CD4-positive, alpha-beta T cell treated with Interleukin-12 subunit alpha and Interleukin-12 subunit beta, for 1 hour (primary cell): ENCODE data around the gene ZHX3.
"Not testable (repeated sequence)": the region's sequence is repeated elsewhere in the genome, so short reads cannot be mapped to it uniquely, and the experiment has no call there.

ENCODE experiments used
- DNase-seq: peaks from one replicate; pipeline ENCODE4 v3.0.0-alpha.2; 2020

The ZHX3 gene

DNA sequence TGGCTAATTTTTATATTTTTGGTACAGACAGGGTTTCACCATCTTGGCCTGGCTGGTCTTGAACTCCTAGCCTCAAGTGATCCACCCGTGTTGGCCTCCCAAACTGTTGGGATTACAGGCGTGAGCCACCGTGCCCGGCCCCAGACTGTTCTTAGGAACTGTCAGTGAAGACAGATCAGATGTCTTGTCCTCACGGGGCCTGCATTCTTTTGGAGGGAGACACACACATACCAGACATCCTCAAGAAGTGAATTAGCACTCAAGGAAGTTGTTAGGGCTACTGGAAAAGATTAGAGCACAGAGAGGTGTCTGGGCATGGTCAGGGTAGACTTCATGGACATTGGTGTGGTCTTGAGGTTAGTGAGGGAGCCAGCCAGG, 12.8 kb upstream of the ZHX3 start:
- DNase-seq: no peak

DNA sequence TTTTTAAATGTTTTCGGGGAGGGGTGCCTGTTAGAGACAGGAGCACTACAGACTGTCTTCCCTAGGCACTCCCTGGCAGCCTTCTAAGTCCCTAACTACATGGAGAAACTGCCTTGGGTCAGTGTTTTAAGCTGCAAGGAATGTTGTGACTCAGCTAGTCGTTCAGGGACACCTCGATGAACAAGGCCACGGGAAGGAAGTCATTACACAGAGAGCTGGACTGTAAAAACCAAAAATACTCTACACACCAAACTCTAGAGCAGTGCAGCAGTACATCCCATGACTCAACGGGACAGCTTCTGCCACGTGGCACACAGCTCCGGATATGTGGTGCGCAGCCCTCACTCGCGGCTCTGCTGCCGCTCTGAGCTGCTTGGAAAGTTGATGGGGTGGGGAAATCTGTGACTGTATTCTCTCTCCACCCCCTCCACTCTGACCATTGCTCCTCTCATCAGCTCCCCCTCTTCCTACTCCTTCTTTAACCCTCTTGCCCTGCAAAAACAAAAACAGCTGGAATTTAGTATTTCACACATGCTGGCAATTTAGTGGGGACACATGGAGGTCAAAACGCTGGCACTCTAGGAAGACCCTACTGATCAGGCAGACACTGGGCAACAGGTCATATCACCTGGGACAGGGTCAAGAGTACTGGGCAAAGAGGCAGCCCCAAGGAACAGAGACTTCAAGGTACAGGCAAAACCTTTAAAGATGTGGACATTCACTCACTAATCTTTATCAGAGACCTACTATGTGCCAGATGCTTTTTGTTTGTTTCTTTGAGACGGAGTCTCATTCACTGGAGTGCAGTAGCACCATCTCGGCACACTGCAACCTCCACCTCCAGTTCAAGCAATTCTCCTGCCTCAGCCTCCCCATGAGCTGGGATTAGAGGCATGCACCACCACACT, 12.2 kb upstream of the ZHX3 start:
- peak; percentile 41 for DNase-seq

DNA sequence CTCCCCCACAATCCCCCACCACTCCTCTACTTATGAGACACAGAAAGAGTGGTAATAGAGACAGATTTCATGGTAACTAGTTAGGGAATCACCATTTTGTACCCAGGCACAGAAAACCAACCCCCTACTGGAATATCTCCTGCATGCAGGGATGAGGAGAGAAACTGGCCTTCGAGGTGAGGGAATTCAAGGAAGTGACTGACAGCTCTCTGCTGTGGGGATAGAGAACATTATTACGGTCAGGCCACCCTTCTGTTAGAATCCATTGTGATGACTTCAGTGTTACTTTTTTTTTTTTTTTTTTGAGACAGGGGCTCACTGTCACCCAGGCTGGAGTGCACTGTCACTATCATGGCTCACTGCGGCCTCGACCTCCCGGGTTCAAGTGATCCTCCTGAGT, 9.6 kb upstream of the ZHX3 start:
- DNase-seq: no peak

DNA sequence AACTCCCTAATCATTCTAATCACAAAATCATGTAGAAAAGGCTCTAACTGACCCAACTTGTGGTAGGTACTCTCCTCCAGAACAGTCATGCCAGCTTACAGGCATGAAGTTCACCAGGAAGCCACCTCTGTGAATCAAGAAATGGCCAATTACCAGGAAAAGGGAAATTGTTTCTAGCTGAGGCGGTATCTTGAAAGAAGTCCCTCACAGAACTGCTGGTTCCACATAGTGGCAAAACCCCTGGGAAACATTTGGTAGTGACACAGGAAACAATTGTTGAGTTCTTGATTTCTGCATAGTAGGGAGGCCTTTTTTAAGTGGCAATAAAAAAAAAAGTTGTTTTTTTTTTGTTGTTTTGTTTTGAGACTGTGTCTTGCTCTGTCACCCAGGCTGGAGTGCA, 3.4 kb upstream of the ZHX3 start:
- DNase-seq: no peak

DNA sequence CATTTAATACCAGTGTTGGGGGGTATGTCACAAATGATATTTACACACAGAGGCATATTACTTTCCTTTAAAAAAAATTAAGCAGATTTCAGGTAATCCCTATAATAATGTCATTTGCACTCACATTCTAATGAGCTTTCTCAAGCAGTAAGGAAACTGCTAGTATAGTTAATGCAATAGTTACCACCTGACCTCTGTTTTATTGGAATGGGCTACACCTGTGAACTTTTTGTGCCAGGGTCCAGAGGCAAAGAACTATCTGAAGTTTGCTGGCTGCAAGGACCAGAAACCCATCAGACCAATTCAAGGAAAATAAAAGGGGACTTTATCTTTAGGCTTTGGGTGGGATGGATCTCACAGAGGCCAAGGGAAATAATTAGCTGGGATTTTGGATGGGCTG, 2.9 kb upstream of the ZHX3 start:
- no peak for DNase-seq

DNA sequence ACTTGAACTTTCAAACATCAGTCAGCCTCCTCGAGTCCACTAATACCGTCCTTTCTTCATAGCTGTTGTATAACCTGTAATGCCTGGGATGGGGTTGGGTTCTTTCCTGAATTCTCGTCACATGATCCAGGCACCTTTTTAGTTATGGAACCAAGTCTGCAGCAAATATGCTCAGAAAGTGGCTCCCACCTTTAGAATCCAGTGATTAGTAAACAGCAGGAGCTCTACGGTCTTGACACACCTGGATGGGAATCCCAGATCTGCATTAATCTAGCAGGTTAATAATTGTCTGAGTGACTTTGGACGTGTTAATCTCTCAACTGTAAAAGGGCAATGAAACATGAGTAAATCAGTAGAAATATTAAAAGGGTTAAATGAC, 729 bp upstream of the ZHX3 start:
- no peak for DNase-seq

DNA sequence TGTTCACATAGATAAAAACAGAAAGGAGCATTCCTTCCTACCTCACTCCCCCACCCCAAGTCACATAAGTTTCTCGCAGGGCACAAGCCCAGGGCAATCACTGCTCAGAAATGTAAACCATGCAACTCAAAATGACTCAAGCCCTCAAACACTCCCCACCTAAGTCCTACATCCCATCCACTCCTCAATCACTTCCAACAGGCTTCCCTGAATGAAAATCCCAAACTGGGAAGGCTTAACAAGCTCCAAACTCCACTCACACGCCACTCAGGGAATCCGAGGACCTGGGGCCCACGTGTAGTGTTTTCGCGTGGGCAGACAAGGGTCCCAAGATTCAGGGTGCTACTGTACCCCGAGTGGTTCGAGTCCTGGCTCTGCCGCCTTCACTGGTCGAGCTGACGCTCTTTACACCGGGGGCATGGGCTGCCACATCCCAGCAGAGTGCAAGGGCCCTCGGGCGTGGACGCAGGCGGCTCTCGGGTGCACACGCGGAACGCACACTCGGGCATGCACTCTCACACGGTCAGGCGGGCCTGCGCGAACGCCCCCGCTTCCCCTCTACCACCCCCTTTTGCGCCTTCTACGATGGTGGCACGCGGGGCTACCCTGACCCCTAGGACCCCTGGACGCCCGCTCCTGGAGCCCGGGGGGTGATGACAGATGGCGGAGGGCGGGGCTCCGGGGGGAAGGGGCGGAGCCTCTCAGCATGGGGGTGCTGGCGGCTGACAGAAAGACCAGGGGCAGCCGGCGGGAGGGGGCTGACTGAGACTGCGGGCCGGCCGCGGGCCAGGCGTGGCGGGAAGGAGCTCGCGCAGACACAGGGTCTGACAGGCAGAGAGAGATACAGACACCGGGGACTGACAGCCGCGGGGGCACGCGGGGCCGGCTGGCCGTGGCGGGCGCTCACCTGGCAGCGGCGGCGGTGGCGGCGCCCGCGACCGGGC, 657 bp downstream of the ZHX3 start:
- DNase-seq: peak; percentile 82

DNA sequence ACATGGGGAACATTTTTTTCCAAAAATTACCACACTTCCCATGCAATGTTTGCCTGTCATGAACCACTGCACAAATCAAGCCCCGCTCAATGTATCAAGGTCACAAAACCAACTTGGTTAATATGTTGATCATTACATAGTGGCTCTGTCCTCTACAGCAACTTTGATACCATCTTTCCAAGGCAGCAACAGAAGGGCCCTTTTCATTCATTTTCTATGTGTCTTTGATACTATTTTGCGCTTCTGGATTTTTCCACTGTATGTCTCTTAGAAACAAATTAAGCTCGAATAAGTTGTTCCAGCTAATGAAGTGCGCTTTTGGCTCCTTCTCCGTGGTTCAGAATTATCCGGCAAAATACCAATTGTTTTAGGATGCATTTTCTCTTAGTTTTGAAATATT, 1.5 kb downstream of the ZHX3 start:
- no peak for DNase-seq

DNA sequence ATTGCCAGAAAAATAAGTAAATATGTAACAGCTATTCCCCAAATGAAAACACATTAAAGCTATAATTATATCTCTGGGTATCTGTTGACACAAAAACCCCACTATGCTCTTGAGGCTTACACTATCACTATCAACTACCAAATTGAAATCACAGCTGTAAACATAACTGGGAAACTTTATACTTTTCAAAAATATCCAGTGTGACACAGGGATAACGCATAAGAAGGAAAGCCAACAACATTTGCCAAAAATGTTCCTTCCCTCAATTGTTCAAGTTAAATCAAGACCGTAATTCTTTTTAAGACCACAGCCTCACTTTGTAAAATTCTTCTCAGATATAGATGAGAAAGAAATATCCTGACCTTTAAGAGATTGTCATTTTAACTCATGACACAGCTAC, 3.1 kb downstream of the ZHX3 start:
- DNase-seq: no peak

DNA sequence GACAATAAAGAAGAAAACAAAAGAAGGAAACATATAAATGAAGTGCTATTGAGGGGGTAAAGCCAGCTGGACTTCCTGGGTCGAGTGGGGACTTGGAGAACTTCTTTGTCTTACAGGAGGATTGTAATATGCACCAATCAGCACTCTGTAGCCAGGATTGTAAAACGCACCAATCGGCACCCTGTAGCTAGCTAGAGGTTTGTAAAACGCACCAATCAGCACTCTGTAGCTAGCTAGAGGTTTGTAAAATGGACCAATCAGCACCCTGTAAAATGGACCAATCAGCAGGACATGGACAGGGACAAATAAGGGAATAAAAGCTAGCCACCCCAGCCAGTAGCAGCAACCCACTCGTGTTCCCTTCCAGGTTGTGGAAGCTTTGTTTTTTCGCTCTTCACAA, 5.5 kb downstream of the ZHX3 start:
- DNase-seq: not testable (repeated sequence)

DNA sequence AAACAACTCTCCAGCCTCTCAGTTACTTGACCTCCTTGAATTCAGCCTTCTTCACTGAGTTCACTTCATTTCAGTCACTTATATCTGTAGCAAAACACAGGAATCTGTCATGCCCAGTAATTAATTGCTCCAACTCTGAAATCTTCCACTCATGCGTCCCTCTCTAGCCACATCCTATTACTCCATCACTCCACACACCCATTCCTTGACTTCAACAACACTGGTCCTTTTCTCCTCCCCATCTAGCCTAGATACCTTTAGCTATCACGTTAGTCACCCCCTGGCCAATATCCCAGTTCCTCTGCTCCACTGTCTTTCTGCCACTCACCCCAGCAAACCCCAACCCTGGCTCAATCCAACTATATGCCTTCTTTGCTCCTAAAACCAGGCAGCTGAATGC, 7.7 kb downstream of the ZHX3 start:
- DNase-seq: no peak

DNA sequence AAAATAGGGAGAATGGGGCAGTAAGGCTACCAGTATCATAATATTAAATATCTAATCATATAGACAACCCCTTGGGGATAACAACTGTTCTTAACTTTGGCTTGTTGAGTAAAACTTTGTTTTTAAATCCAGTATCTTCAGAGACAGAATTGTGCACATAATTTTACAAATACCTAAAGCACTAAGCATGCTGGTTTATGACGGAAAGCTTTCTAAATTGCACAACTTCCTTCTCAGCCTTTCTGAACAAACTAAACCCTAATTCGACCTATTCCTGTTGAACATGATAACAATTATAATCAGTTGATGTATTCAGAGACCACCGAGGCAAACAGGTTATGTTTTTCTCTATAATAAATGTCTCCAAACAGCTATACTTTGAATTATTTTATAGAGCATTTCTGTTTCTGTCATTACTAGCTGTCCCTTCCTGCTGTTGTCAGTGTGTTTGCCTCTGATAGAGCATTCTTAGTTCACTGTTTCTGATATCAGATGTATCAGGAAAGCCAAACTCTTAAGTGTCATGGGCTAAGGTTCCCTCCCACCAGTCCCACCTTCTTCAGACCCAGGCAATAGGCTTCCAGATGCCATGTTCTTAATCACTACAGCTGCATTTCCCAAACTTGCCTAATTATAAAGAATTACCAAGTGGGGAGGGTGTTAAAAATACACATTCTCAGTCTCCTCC, 8.7 kb downstream of the ZHX3 start:
- no peak for DNase-seq

DNA sequence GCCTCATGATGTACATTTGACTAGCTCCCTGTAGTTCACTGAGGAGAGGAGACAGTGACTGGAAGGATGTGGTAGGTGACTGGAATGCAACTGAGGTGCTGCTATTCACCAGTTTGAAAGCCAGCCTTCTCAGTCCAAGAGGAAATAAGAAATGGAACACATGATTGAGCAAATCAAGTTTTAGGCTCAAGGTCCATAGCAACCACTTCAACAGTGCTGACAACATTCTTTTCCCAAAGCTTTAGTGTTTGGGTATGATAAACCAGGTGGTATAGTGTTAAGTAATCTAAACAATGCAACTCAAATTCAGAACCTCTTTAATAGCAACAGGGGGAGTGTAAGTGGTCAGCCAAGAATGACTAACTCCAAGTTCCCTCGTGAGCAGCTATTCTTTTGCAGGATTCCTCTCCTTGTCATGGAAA, 9.2 kb downstream of the ZHX3 start:
- no peak for DNase-seq

DNA sequence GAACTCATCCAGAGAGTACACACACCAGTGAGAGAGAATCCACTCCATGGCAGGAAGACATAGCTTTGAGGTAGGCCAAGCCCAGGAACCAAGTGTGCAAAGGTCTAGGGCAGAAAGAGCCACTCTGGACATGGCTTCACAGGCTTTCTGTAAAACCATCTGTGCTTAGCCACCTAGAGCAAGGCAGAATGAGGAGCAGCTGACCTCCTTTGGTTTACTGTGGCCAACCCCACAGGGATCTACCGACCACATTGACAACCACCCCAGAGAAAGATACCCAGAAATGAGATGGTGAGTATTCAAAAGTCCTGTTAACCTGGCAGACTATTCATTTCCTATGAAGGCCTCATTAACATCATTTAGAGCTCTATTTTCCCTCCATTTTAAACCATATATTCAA, 10.5 kb downstream of the ZHX3 start:
- DNase-seq: no peak

DNA sequence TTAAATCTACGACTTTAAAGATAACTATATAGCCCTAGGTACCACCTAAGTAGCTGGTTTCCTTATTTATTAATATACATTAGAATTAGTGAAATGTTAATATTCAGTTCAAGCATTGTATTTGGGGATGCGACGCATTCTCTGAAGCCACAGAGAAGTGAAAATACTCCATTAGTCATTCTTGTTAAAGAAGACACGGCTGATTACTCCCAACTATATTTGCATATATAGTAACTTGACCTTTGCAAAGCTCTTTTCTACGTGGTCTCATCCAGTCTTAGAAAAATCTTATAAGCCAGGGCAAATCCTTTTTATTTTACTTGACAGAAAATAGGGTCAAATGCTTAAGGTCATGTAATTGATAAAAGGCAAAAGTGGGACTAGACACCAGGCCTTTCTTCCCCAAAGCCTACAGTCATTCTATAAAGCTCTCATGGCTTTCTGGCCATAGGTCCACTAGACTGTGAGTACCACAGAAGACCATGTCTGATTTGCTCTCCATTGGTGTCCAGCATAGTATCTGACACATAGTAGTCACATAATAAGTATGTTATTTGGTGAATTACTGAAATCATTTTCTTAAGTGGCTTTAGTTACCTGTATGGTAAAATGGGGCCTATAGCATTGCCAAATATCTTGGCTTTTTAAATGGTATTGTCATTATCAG, 11.3 kb downstream of the ZHX3 start:
- no peak for DNase-seq

DNA sequence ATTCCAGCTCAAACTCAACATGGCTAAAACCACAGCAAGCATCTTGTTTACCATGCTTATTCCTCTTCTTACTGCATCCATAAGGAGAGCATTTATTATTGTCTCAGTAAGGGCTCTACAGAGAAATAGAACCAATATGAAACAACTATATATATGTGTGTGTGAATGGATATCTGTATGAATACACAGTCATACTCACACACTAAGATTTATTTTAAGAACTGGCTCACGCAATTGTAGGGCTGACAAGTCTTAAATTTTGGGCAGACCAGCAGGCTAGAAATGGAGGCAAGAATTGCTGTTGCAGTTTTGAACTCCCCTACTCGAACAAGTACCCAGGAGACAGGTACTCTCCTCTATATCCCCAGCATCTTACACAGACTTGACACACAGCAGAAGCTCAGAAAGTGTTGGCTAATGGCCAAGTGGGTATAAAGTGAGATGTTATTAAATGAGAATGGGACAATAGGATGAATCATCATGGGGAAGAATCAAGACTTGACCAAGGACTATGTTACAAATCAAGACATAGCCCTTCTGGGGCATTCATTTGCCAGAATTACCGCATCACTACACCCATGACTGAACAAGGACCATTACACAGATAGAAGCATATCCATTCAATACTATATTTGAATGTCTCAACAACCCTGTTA, 13.0 kb downstream of the ZHX3 start:
- DNase-seq: no peak

DNA sequence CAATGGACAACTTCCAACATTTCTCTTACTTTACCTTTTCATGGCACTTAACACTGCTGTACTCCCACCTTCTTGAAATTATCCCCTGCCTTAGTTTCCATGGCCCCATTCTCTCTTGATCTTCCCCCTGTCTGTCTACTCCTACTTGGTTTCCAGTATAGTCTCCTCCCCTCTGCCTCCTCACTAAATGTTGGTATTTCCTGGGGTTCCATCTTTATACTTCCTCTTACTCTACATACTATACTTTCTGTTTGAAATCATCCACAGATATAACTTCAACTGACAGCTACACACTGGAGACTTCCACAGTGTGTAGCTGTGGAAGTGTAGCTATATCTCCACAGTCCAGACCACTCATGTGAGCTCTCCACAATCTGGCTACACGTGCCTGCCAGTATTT, 13.5 kb downstream of the ZHX3 start:
- no peak for DNase-seq

DNA sequence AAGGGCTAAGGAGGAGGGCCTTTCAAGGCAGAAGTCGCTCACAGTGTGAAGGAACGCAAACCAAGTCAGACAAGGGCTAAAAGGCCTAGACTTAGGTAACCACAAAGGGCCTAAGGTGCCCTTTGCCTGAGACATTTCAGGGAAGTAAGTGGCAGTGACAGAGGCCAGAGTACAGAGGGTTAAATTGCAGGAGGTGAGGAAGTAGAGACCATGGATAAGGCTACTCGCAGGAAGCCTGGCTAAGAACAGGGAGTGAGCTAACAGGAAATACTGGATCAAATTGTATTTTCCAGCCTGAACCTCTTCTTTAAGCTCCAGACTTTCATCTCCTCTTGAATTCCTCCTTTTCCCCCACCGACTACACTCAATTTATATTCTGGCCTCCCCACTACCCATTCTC, 16.6 kb downstream of the ZHX3 start:
- DNase-seq: no peak

DNA sequence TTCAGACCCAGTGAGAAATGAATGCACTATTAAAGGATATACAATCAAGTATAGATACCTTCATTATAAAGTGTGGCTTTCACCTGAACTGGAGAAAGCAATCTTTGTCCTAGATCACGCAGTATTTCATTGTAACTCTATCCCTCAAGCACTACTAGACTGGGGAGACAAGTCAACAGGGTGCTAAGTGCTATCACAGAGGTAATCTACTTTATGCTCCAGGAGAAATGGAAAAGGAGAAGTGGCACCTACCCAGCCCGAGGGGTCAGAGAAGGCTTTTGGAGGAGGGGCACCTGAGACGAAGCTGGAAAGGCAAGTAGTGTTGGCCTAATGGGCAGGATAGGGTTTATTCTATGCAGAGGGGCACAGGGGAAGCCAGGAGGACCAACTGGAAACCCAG, 17.1 kb downstream of the ZHX3 start:
- no peak for DNase-seq

DNA sequence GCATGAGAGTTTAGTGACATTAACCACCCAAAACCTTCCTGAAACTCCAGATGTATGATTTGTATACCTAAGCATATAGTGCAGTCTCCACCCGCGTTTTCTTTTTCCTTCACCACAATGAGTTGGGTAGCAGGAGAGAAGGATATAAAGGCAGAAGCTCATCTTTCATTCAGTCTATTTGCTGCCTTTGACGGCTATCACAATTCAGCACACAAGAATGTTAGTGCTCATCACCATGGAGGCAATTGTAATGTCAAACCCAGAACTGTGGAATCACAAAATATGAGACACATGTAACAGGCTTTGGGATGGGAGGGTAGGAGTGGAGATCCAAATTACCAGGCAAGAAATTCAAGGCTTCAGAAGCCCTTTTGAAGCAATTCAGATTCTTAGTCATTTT, 17.6 kb downstream of the ZHX3 start:
- DNase-seq: no peak

DNA sequence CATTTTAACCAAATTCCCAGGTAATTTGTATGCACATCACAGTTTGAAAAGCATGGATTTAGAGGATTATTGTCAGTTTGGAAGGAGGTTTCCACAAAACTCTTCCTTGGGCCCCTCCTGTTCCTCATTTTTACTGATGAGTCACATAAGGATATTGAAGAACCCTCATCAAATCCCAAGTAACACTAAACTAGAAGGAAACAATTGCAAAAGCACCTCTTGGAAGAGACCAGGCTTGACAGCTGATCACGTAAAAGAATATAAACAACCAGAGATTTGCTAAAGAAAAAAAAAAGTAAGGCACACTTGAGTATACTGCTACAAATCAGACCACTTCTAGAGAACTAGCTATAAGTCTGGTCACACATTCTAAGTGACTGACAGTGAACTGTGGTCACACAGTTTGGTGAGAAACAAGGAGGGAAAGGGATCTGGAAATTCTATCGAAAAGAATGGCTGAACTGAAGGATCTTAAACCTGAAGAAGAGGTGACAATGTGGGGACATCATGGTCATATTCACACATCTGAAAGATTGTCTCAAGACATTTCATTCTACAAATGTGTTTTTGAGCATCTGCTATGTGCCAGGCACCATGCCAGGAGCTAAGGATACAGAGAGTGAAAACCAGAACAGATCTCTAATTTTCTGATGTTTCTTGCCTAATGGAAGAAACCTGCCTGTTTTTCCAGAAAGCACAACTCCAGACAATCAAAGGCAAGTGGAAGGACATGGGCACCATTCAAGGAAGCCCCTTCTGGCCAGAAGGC, 24.1 kb downstream of the ZHX3 start:
- DNase-seq: no peak
